A673 (cell line): ENCODE measurements around the gene WNT7A. TPM values are rescaled to one million over a fixed set of nuclear protein-coding genes. Genes with fewer than 3 reads are reported as not detected.

Experiments
- BruUV-seq: library from RNA; stranded (reverse); fragments of 400-500 nt; replicated peaks from 2 replicates; lab custom pipeline; 2021; lab: Mats Ljungman, UMichigan
- CTCF ChIA-PET: fragments of 300-600 bp; sonication (Branson Sonifier 250); formaldehyde crosslinking; loops from one replicate; lab custom pipeline; 2022; ENCODE audit warnings: antibody characterized with exemption; lab: Charles Lee
- POLR2A ChIA-PET: fragments of 300-600 bp; sonication (Branson Sonifier 250); formaldehyde crosslinking; loops from one replicate; lab custom pipeline; 2022; ENCODE audit warnings: antibody characterized with exemption; ENCODE audit not compliant: low non-redundant PET; lab: Charles Lee
- DNase-seq: peaks from one replicate; pipeline ENCODE4 v3.0.0-alpha.2; 2015; ENCODE audit warnings: low spot score
- H3K27ac ChIP-seq: fragments of 200-600 bp; sonication (generic); 2 replicates; pipeline ENCODE4 v1.5.1; 2016; ENCODE audit warnings: mixed run types, low read depth, mild to moderate bottlenecking, mixed read lengths, antibody characterized with exemption, low read length; ENCODE audit not compliant: poor library complexity, severe bottlenecking
- H3K27me3 ChIP-seq: fragments of 200-600 bp; sonication (generic); replicated peaks from 2 replicates; pipeline ENCODE4 v1.6.1; 2017; ENCODE audit warnings: mixed run types, low read depth, mild to moderate bottlenecking, mixed read lengths, antibody characterized with exemption, low read length; ENCODE audit not compliant: insufficient read depth, poor library complexity
- H3K36me3 ChIP-seq: fragments of 200-600 bp; sonication (generic); 2 replicates; pipeline ENCODE4 v1.6.1; 2016; ENCODE audit warnings: mixed run types, mild to moderate bottlenecking, mixed read lengths, antibody characterized with exemption, low read length; ENCODE audit not compliant: insufficient read depth, poor library complexity, severe bottlenecking
- H3K4me1 ChIP-seq: fragments of 200-600 bp; sonication (generic); 2 replicates; pipeline ENCODE4 v1.6.1; 2017; ENCODE audit warnings: mixed run types, mild to moderate bottlenecking, mixed read lengths, antibody characterized with exemption, low read length; ENCODE audit not compliant: insufficient read depth, poor library complexity, severe bottlenecking
- H3K4me3 ChIP-seq: fragments of 200-600 bp; sonication (generic); 2 replicates; pipeline ENCODE4 v1.5.1; 2016; ENCODE audit warnings: low read depth, mixed run types, mild to moderate bottlenecking, mixed read lengths, low read length; ENCODE audit not compliant: poor library complexity, severe bottlenecking
- H3K9me3 ChIP-seq: fragments of 200-600 bp; sonication (generic); 2 replicates; pipeline ENCODE4 v1.6.1; 2016; ENCODE audit warnings: mixed run types, low read depth, mild to moderate bottlenecking, mixed read lengths, antibody characterized with exemption, low read length; ENCODE audit not compliant: poor library complexity, severe bottlenecking
- CTCF ChIP-seq: fragments of 300-800, 200-600 bp; sonication (generic); conservative IDR thresholded peaks from 2 replicates; pipeline ENCODE4 v1.5.1; 2017; ENCODE audit warnings: low read depth, mild to moderate bottlenecking, antibody characterized with exemption, low read length, moderate library complexity, mixed read lengths
- EZH2 ChIP-seq: fragments of 200-600 bp; sonication (generic); IDR thresholded peaks from 2 replicates; pipeline ENCODE4 v1.6.1; 2017; ENCODE audit warnings: borderline replicate concordance, low read depth, mild to moderate bottlenecking, mixed read lengths, antibody characterized with exemption, low read length; ENCODE audit not compliant: poor library complexity, severe bottlenecking
- intact Hi-C: fragments of 100-400 bp; cut with micrococcal nuclease; formaldehyde crosslinking; loops from one replicate; pipeline ENCODE4 v1.10.0; 2022; ENCODE audit not compliant: unreplicated experiment
- total RNA-seq: library from RNA; stranded (reverse); gene quantifications from 2 replicates; pipeline ENCODE4 v1.2.3, GENCODE V29; 2021

The WNT7A gene
- total RNA-seq, 1 experiment from 2014 or later, result not detected

GRCh38 chr3:13794322-13794721, 85.5 kb downstream of the WNT7A start:
- TF ChIP-seq CTCF (no peak), EZH2 (no peak)
- no peaks in the 10 kb centered on the region for H3K9me3 ChIP-seq
- no peak overlapping the region for H3K4me3 ChIP-seq
- peaks cover 16% of the 10 kb centered on the region for H3K27me3 ChIP-seq
- no peak for DNase-seq
- no TSS peak for BruUV-seq
- intact Hi-C loops, result no loop called here
- ChIA-PET CTCF (no interaction called here), POLR2A (no interaction called here)
- H3K4me1 ChIP-seq, result no peaks in the 10 kb centered on the region
- no peak overlapping the region for H3K27ac ChIP-seq
- no peaks in the 10 kb centered on the region for H3K36me3 ChIP-seq

GRCh38 chr3:13793451-13793850, 86.4 kb downstream of the WNT7A start:
- Histone ChIP-seq H3K27ac (no peak overlapping the region), H3K9me3 (no peaks in the 10 kb centered on the region), H3K27me3 (peaks cover 20% of the 10 kb centered on the region), H3K4me1 (no peaks in the 10 kb centered on the region), H3K36me3 (no peaks in the 10 kb centered on the region), H3K4me3 (no peak overlapping the region)
- intact Hi-C loops, result no loop called here
- POLR2A ChIA-PET, result no interaction called here
- no TSS peak for BruUV-seq
- CTCF ChIA-PET, result no interaction called here
- no peak for DNase-seq
- TF ChIP-seq EZH2 (no peak), CTCF (no peak)

GRCh38 chr3:13792512-13793371, 87.1 kb downstream of the WNT7A start:
- intact Hi-C loops, result no loop called here
- TF ChIP-seq CTCF, result no peak
- no peak for TF ChIP-seq EZH2
- POLR2A ChIA-PET, result no interaction called here
- no peaks in the 10 kb centered on the region for H3K9me3 ChIP-seq
- H3K27me3 ChIP-seq, result peaks cover 27% of the 10 kb centered on the region
- no peaks in the 10 kb centered on the region for H3K4me1 ChIP-seq
- H3K4me3 ChIP-seq, result no peak overlapping the region
- no TSS peak for BruUV-seq
- DNase-seq, result no peak
- H3K36me3 ChIP-seq, result no peaks in the 10 kb centered on the region
- CTCF ChIA-PET, result no interaction called here
- no peak overlapping the region for H3K27ac ChIP-seq
